Stimulated activated CD4-positive, alpha-beta T cell treated with anti-CD3 and anti-CD28 coated beads, Interleukin-15, amount 100 ng/mL, for 1 hour (primary cell): ENCODE data around the gene DDX10.

Source experiments
- DNase-seq, 2 donors: peaks; one replicate each; pipeline ENCODE4 v3.0.0-alpha.2; 2020; ENCODE audit warnings: low read depth in 1 of 2, low spot score in 1 of 2

DDX10 gene

GRCh38 chr11:108865406-108865805, 200.5 kb downstream of the DDX10 start:
- DNase-seq = no peak

GRCh38 chr11:108866781-108867180, 201.9 kb downstream of the DDX10 start:
- no peak for DNase-seq

- no peak for DNase-seq
Measured at GRCh38 chr11:108870373-108871020, 205.6 kb downstream of the DDX10 start.

- DNase-seq = no peak
Measured at GRCh38 chr11:108871152-108871551, 206.3 kb downstream of the DDX10 start.

GRCh38 chr11:108871867-108872266, 207.0 kb downstream of the DDX10 start:
- no peak for DNase-seq

GRCh38 chr11:108872781-108873291, 208.0 kb downstream of the DDX10 start:
- no peak for DNase-seq

- no peak for DNase-seq
Measured at GRCh38 chr11:108873310-108873709, 208.4 kb downstream of the DDX10 start.

- DNase-seq = no peak
Measured at GRCh38 chr11:108873941-108874340, 209.1 kb downstream of the DDX10 start.

GRCh38 chr11:108875134-108875533, 210.3 kb downstream of the DDX10 start:
- no peak for DNase-seq

- no peak for DNase-seq
Measured at GRCh38 chr11:108877178-108877577, 212.3 kb downstream of the DDX10 start.

GRCh38 chr11:108880510-108880909, 215.6 kb downstream of the DDX10 start:
- DNase-seq = no peak

- DNase-seq = no peak
Measured at GRCh38 chr11:108881131-108881530, 216.3 kb downstream of the DDX10 start.

- no peak for DNase-seq
Measured at GRCh38 chr11:108882211-108882831, 217.5 kb downstream of the DDX10 start.

GRCh38 chr11:108886005-108886659, 221.3 kb downstream of the DDX10 start:
- no peak for DNase-seq

GRCh38 chr11:108886660-108887009, 221.8 kb downstream of the DDX10 start:
- no peak for DNase-seq

- DNase-seq = no peak
Measured at GRCh38 chr11:108887436-108888238, 222.8 kb downstream of the DDX10 start.

- DNase-seq = no peak
Measured at GRCh38 chr11:108890482-108891105, 225.7 kb downstream of the DDX10 start.

- no peak for DNase-seq
Measured at GRCh38 chr11:108891143-108891542, 226.3 kb downstream of the DDX10 start.

- no peak for DNase-seq
Measured at GRCh38 chr11:108891909-108892511, 227.1 kb downstream of the DDX10 start.

GRCh38 chr11:108895579-108896480, 231.0 kb downstream of the DDX10 start:
- no peak for DNase-seq
